ENCODE data around the gene TOMM5. TPM values are rescaled to one million over a fixed set of nuclear protein-coding genes. Genes with fewer than 3 reads are reported as not detected.
A peak's percentile ranks its signal among the peaks of the same experiment; 100 is the strongest.

The TOMM5 gene
- 73.6 TPM for total RNA-seq

DNA sequence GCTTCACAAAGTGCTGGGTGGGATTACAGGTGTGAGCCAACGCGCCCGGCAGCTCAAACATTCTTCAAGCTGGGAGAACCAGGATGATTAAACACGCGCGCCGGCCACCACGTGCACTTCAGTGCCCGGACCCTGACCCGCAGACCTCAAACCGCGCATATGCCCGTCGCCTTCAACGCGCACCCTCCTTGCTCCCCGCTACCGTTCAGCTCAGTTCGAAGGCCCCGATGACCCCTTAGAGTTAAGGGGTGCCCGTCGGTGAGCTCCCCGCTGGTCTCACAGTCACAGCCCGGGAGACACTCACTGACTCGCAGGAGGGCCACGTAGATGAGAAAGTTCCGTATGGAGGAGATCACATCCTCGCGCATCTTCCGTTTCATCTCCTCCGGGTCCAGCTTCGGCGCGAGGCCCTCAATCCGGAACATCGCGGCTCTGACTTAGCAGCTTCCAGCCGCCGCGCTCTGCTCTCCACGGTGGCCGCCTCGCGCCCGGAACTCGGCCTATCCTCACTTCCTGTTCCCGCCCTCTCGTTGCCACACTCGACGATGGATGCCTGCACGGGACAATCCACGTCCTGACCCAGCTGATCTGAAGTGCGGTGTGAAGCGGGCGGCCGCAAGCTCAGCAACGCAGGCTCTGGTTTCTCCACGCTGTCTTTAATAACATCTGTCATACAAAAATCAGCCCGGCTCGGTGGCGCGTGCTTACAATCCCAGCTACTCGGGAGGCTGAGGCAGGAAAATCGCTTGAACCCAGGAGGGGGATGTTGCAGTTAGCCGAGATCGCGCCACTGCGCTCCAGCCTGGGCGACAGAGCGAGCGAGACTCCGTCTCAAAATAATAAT is at the start of gene TOMM5:
TSS of gene TOMM5 (minus strand) at position 490 of the 844 bp plus-strand sequence. CDS start at position 425, 65 bp downstream.
- ATAC-seq = peak; percentile 97

DNA sequence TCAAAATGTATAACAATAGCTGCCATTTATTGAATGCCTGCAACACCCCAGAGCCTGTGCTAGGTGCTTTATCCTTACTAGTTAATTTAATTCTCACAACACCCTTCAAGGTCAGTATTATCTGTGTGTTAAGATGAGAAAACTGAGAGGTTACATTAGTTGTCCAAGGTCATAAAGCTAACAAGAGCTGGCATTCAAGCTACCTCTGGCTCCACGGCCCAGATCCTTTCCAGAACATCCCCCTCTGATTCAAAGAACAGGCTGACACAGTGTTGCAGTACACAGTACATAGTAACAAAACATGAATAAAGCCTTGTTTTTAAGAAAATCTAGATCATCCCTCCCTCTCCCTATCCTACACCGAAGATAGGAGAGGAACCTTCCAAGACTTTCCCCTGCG is 48.9 kb upstream of the TOMM5 start:
- no peak for ATAC-seq

DNA sequence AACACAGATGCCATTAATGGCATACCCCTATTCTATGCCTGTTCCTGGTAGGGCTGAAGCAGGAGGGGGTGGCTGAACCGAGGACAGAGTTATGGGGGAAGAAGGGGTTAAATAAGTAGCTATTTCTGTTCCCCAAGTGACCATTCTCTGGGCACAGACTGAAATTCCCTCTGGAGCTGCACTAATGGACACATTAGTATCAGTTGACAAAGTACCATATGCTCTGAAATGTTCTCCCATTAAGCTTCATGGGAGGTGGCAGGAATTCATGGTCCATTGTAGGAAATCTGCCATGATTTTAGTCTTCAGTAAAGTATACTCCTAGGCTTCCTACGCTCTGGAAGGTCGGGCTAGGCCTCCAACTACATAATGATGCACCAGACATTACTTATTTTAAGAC is 47.8 kb upstream of the TOMM5 start:
- no peak for ATAC-seq

DNA sequence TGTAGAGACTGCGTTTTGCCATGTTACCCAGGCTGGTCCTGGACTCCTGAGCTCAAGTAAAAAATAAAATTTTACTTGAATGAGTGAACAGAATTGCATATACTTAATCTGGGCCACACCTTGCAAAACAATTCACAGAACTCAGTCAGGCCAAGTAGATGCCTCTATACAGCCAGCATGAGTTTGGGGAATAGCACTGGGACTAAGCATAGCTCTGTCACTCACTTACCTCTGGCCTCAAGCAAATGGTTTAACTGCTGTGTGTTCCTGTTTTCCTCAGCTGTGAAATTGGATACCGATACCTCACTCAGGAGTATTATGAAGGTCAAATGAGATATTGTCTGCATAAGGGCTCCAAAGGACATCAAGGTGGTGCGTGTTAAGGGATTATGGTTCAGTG is 47.4 kb upstream of the TOMM5 start:
- no peak for ATAC-seq

DNA sequence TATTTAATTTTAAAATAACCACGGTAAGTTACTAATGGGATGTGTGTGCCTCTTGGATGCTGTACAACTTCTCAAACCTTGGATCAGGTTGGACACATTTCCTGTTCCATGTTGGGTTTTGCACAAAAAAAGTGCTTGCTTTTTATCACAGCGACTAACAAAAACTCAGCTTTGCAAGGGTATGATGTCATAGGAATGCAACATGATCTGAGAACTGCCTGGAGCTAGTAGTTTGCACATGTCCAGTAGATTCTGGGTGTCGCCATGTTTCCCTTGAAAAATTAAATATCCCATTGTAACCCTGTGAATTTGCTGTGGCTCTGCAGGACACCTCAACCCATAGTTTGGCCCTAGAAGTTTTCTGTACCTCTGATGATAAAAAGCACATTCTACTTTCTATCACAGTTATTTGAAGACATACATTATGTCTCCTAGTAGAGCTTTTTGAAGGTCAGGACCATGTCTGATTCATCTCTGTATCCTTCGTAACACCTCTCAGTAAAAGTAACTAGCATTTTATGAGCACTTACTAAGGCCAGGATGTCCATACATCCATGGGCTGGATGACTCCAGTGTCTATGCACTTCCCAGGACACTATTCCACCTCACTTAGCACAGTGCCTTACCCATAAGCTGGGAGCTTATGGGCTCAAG is 46.8 kb upstream of the TOMM5 start:
- ATAC-seq = no peak

DNA sequence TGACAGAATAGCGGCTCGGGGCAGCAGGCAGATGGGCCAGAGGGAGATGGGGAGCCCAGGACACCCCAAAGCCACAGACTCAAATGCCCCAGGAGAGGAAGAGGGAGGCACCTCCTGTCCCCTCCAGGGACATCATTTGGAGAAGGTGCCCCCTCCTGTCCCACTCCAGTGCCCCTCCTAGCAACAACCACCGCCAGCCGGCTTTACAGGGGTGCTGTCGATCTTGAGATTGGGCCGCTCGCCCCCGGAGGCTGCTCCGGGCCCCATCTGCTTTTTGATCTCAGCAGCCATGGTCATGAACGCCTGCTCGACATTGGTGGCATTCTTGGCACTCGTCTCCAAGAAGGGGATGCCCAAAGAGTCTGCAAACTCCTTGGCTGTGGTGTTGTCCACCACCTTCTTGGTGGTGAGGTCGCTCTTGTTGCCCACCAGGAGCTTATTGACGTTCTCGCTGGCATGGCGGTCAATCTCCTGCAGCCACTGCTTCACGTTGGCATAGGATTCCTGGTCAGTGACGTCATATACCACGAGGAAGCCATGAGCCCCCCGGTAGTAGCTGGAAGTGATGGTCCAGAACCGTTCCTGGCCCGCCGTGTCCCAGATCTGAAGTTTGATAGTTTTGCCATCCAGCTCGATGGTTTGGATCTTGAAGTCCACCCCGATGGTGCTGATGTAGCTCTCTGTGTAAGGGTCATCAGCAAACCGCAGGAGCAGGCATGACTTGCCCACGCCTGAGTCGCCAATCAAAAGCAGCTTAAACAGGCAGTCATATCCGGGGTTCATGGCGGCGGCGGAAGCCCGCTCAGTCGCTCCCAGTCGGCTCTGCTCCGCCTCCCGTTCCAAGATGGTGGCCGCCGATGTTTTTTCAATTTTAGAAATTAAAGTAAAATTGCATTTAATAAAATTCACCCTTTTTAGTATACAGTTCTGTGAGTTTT is 44.4 kb upstream of the TOMM5 start:
- ATAC-seq = no peak

DNA sequence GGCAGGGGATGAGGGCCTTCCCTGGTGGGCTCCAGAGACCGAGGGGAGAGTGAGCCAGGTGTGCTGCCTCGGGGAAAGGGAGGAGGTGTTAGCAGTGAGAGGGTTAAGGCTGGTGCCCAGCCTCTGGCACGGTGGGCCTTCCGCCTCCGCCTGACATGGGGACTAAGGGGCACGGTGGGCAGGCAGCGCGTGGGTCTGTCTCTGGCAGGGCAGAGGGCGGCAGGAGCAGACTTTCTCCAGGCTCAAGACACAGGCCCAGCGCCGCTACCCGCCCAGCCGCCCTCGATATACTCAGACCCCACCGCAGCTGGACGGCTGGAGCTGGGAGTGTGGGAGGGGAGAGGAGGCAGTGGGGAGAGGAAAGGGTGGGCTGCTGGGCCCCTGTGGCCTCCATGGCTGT is 43.4 kb upstream of the TOMM5 start:
- ATAC-seq = peak; percentile 17

DNA sequence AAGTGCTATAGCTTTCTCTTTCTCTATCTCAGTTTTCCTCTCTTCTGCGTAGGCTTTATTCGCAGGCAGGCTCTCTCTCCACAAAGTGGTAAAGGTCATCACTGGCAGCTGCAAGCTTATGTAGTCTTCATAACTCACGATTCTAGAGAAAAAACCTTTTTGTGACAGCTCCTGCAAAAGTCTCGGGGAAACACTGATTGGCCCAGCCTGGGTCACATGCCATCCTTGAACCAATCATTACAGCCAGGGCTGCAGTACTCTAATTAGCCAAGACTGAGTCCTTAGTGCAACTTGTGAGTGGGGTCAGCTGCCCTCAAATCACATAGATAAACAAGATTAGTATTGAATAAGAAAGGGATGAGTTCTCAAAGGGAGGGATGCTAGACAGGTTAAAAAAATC is 40.1 kb upstream of the TOMM5 start:
- ATAC-seq = no peak

DNA sequence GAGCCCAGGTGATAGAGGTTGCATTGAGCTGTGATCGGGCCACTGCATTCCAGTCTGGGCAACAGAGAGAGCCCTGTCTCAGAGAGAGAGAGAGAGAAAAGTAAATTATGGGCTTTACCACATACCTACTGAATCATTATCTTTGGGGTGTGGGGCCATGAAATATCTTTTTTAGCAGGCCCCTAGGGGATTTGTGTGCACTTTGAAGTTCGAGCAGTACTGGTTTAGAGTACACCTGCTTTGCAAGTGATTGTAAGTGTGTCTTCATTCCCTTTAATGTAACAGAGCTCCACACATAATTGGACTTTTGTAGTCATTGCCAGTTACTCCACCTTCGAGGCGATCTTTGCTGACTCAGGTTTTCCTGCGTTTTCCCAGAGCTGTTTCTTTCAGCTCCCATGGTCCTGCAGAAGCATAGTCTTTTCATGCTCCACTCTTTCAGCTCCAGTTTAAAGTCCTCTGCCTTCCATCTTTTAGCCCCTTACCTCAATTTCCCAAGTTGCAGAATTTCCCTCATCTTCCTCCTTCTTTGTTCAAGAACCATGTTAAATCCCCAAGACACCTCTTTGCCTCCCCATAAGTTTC is 34.4 kb upstream of the TOMM5 start:
- ATAC-seq = no peak

DNA sequence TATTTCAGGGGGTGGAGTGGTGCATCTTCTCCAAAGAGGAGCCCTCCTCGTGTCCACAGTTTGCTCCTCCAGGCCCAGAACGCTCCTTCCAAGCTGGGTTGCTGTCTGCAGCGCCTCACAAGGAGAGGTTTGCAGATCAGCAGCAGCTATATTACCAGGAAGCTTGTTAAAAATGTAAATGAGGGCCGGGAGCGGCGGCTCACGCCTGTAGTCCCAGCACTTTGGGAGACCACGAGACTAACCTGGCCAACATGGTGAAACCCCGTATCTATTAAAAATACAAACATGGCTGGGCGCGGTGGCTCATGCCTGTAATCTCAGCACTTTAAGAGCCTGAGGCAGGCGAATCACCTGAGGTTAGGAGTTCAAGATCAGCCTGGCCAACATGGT is 33.4 kb upstream of the TOMM5 start:
- no peak for ATAC-seq

DNA sequence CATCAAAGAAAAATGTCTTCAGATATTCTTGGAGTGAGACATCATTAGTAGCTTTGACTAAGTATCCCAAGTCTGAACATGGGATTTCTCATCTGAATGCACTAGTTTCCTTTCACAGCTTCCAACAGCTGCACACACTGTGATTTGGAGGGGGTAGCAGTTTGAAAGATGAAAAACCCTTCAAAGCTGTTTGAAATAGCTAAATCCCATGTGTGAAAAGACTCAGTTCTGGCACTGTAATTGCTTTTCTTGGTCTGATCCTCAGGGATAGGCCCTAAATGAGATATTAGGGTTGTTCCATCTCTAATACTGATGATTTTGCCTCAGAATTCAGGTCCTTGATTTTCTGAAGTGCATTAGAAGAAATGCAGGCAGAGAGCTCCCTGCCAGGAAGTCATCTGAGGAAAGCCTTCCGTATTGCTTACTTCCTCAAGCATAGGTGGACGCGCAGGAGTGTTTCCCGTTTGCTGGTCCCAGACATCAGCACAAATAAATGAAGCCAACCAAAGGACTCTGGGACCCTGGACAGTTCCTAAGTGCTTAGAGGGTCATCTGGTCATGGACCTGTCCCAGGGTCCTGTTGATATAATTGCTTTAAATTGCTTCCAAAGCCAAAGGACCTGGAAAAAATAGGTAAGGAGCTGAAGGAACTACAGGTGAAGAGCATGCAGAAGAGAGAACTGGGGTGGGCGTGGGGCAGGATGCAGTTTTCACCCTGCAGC is 32.8 kb upstream of the TOMM5 start:
- ATAC-seq = no peak

DNA sequence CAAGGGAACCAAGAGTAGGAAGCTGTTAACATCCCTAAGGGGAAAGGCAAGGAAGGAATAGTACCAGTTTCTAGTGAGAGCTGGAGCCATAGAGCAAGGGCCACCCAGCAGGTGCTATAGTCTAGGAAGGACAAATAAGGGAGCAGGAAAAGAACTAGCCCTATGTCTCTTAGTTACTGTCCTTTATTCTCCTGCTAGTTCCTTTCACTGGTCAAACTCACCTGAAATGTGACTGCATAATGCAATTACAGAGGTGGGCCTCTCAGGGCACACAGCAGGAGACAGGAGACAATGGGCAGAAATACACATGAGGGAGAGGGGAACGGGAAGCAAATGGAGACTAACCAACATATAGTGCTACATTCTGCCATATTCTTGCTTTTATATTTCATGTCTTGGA is 31.7 kb upstream of the TOMM5 start:
- no peak for ATAC-seq

DNA sequence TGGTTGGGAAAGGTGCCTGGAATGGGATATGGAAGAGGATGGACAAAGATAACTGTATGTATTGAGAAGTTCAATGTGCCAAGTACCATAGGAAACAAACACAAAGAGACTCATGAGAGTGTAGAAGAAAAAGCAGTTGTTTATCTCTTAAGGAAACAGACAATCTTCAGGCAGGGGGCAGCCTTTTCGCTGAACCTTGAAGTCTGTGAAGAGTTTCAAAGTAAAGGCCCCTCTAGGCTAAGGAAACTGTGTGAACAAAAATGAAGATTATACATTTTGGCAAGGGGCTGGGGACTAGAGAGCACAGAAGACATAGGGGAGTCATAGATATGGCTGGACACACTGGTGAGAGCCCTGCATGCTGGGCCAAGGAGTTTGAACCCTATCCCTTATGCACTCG is 30.9 kb upstream of the TOMM5 start:
- ATAC-seq = no peak

DNA sequence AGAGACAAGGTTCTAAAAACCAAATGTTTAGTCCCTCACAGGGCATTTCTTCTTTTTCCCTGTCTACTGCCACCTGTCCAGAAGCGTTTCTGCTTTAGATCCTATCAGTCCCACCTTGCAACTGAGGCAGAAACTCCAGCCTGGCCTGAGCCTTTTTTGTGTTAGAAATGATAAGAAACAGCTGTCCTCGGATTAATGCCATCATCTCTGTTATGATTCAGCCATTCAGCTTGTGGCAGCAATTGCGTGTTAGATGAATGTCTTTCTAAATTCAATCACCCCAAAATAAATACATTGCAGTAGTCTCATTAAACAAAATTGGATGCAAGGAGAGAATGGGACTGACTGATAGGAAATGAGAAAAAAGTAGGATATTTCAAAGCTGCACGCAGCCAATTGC is 30.1 kb upstream of the TOMM5 start:
- ATAC-seq = no peak

DNA sequence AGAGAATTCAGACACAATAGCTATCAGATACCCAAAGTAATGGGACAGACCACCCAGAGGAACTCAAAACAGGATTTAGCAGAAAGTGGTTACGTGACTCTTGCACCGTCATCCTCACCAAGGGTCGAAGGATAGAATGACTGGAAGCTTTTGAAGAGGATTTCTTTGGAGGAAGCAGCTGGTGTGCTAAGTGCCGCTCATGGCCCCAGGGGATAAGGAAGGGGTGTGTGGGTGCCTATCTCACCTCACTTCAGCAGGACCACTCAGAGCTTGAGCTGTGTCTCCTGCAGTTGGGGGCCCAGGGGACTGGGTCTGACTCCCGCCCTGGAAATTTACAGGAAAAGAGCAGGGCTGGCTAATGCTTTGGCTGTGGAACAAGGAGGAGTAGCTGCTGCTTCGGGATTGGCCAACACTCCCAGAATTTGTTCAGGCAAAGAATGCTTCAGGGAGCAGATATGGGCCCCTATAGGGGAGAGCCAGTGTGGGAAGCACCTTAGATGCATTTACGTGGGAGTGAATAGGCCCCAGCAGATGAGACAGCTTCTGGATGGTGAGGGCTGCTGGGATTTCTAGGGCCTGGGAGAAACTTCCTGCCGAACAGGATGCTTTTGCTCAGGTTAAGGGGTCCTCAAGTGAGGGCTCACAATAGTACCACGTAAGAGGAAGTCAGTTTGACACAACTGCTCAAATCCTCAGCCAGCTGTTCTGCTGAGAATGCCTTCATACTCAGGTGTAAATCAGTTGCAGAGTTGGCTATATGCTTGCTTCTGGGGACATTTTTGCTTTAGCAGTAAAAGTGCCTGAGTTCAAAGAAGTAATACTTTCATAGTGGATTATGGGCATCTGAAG is 29.1 kb upstream of the TOMM5 start:
- no peak for ATAC-seq

DNA sequence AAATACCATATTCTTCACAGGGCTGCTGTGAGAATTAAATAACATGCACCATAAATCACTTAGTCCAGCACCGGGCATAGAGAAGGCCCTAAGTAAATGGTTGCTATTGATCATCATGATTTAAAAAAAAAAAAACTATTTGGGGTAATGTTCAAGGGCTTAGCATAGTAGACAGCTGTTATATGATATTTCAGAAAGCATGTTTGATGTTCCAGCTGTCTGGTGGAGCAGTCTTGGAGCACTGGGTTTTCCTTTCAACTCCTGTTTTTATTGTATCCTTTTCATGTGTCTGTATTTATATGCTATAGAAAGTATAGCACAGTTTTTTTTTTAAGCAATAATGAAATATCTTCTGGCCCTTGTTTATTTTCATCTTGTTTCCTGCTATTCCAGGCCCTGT is 28.0 kb upstream of the TOMM5 start:
- no peak for ATAC-seq

DNA sequence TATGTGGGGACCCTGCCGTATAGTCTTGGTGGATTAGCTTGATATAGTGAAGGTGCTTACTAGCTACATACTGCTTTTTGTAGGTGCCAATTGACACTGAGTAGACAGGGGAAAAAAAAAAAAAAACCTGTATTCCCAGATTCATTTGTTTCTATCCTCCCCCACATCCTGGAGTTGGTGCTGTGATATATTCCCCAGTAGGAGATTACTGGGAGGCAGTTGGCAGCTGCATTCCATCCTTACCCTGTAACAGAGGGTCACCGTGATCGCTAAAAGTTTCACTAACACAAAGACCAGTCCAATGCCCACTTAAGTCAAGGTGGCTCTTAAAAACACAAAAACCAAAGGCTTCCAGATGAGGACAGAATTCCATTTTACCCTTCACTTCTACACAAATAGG is 27.4 kb upstream of the TOMM5 start:
- ATAC-seq = no peak

DNA sequence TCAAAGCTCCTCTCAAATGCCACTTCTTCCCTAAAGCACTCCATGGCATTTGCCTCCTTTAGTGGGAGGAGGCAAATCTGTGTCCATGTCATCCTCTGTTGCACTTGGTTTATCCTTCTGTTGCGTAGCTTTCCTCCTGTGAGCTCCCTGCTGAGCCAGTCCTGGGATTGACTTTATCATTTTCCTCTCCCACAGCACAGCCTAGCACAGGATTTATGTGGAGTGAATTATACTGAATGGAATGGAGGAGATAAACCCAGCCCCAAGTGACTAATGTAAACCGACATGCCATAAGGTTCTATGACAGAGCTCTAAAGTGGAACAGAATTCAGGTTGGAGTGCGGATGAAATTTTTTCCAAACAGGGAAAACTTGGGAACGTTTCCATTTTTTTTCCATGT is 26.4 kb upstream of the TOMM5 start:
- ATAC-seq = peak; percentile 41

DNA sequence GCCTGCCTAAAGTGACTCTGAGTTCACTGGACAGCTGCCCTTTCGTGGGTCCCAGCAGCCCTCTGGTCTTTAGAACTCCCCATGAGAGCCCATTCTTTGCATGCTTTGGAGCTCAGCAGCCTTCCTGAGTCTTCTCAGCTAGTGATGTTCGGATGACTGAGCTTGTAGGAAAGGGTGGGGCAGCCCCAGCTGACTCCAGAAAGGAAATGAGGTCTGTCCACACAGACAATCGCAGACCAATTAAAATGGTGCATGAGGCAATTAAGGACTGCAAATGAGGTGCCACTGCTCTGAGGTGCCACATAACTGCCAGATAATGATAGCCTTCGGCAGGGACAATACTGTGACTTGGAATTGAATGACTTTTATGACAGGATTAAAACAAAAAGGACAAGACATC is 25.4 kb upstream of the TOMM5 start:
- peak; percentile 23 for ATAC-seq

DNA sequence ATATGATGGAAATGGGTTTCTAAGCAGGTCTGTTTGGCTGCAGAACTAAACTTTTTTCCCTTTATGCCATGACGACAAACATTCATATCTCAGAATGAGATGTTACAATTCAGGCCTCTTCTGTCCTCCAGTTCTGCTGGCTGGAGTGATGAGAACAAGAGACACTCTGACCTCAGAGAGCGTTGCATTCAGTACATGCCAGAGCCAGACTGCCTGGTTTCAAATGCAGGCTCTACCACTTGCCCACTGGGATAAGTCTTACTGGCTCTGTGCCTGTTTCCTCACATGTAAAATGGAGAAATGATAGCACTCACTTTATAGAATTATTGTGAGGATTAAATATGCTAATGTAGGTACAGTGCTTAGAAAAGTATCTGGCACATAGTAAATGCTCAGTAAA is 24.8 kb upstream of the TOMM5 start:
- no peak for ATAC-seq

DNA sequence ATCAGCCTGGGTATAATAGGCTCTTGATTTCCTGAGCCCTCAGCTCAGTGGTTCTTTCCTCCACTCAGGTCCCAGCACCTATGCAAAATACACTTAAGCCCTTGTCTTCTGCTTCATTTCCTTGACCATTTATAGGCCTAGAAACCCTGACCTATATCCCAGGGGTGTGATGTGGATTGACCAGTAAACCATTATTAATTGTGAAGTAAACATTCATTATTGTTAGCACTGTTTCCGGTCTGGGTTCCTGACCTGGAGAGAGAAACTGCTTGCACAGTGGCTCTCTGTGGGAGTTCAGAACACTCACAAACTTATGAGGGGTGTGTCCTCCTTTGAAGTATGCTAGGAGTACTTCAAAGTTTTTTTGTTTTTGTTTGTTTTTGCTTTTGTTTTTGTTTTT is 19.6 kb upstream of the TOMM5 start:
- ATAC-seq = no peak
